ENCODE results near the gene P2RX2.

Gene P2RX2

DNA sequence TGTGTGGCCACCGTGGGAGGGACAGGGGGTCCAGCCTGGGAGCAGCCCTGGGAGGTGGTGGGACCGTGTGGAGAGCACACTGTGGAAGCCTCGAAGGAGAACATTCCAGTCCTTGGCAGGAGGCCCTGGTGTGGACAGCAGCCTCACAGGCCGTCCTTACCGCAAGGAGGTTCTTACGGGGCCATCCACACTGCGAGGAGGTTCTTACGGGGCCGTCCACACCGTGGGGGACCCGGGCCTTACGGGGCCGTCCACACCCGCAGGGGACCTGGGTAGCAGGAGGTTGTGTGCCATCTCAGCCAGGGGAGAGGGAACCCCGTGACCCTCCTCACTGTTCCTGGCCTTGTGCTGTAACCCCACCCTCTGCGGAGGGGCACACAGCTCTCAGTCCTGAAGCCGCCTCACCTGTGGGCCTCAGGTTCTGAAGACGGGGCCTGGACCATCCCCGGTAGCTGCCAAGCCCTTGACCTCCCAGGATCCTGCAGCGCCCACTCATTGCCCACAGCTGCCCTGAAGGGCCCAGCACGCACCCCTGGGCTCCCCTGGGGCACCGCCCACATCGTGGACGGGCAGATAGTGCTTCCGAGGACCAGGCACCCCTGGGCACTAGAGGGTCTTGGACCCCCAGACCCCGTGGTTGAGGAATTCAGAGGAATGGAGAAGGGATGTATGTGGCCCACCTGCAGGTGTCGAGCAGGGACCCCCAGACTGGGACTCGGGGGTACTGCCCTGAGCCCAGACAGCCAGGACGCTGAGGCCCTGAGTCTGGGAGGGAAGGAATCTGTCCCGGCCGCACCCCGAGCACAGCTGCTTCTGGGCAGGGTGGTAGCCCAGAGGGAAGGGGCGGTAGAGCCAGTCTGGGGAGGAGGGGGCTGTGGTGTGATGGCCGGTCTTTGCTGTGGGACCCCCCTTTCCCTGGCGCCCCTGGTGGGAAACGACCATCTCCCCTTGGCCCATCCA lies 45.5 kb upstream of the P2RX2 start:
- H3K4me3 ChIP-seq (ENCODE audit: low read depth, low read length), result no peak overlapping the region
- TF ChIP-seq, protein P1, sequence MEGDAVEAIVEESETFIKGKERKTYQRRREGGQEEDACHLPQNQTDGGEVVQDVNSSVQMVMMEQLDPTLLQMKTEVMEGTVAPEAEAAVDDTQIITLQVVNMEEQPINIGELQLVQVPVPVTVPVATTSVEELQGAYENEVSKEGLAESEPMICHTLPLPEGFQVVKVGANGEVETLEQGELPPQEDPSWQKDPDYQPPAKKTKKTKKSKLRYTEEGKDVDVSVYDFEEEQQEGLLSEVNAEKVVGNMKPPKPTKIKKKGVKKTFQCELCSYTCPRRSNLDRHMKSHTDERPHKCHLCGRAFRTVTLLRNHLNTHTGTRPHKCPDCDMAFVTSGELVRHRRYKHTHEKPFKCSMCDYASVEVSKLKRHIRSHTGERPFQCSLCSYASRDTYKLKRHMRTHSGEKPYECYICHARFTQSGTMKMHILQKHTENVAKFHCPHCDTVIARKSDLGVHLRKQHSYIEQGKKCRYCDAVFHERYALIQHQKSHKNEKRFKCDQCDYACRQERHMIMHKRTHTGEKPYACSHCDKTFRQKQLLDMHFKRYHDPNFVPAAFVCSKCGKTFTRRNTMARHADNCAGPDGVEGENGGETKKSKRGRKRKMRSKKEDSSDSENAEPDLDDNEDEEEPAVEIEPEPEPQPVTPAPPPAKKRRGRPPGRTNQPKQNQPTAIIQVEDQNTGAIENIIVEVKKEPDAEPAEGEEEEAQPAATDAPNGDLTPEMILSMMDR (IDR thresholded peaks at IDR 0.05; ENCODE audit: low read depth, low read length), result no peak

DNA sequence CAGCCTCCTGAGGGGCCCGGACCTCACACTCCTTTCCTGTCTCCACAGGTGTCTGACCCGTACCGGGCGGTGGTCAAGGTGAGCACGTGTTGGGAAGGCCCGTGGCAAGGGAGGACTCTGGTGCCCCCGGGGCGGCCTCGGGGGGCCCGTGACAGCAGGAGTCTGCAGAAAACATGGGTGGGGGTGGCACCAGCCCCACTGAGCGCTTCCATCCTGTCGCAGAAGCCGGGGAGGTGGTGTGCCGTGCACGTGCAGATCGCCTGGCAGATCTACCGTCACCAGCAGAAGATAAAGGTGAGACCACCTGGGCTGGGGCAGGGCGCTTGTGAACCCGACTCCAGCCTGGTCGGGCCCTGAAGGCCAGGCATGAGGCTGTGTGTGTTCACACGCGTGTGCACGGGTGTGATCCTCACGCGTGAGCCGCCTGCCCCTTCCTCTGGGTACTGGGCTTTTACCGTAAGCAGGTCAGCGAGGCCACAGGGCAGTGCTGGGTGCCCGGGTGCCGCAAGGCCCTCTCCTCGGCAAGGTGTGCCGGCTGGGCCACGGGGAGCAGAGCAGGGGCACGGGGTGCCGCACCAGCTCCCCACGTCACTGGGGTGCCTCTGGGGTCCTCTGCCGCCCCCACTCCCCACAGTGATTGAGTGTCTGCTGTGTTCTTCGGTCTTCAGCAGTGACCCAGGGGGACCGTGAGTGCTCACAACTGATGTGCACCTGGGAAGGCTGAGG lies 44.1 kb upstream of the P2RX2 start:
- TF ChIP-seq, protein P1 (IDR thresholded peaks at IDR 0.05; ENCODE audit: low read depth, low read length), result no peak
- H3K4me3 ChIP-seq (ENCODE audit: low read depth, low read length), result no peak overlapping the region

DNA sequence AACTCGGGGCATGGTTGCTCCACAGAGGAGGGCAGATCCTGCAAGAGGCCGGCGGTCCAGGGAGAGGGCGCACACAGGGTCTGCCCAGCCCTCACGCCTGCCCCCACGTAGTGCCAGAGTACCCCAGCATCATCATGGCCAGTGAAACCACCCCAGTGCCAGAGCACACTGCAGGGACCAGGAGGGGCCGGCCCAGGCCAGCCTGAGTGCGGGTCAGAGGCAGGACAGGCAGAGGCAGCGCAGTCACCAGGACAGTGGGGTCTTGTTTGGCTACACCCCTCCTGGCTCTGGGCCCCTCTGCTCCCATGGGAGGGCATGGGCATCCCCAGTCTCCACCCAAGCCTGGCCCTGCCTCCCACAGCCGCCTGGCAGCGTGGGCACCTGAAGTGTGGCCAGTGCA lies 42.9 kb upstream of the P2RX2 start:
- no peak overlapping the region for H3K4me3 ChIP-seq (ENCODE audit: low read depth, low read length)
- TF ChIP-seq, protein P1 (IDR thresholded peaks at IDR 0.05; ENCODE audit: low read depth, low read length), result no peak

DNA sequence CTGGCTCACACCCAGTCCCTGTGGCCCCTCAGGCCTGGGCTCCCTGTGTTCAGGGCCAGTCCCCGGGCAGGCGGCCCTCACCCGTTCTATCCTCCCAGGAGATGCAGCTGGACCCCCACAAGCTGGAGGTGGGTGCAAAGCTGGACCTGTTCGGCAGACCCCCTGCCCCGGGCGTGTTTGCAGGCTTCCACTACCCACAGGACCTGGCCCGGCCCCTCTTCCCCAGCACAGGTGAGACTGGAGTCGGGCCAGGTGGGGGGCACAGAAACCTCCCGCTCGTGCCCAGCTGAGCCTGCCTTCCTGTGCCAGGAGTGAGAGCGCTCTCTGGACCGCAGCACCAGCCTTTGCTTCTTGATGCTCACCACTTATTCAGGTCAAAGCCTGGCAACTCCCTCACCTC lies 41.9 kb upstream of the P2RX2 start:
- H3K4me3 ChIP-seq (ENCODE audit: low read depth, low read length), result no peak overlapping the region
- TF ChIP-seq, protein P1 (IDR thresholded peaks at IDR 0.05; ENCODE audit: low read depth, low read length), result no peak

DNA sequence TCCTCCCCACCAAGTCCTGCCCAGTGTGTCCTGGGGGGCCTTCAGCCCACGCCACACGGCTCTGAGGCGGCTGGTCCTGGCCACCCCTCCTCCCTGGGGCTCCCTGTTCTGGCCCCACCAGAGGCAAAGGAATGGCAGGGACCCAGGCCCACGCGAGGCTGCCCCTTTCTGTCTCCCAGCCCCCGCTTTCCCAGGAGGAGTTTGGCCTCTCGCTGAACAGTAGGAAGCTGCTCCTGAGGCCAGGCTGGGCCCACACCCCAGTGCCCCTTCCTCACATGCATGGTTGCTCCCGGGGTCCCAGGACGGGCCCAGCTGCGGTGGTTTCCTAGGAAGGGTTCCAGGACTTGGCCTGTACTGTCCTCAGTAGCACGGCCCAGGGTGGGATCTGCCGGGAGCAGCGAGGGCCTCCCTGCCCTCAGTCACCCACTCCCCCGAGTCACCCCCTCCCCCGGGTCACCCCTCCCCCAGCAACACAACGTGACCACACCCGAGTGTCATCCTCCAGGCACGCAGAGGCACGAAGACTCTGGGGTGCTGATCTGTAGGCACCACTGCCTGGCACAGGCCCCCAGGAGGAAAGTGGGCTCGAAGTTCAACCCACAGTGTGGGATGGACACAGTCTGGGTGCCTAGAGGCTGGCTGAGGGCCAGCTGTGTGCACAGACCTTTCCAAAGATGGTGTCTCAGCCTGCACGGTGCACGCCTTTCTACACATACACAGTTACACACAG lies 41.2 kb upstream of the P2RX2 start:
- no peak overlapping the region for H3K4me3 ChIP-seq (ENCODE audit: low read depth, low read length)
- TF ChIP-seq, protein P1 (IDR thresholded peaks at IDR 0.05; ENCODE audit: low read depth, low read length), result no peak

DNA sequence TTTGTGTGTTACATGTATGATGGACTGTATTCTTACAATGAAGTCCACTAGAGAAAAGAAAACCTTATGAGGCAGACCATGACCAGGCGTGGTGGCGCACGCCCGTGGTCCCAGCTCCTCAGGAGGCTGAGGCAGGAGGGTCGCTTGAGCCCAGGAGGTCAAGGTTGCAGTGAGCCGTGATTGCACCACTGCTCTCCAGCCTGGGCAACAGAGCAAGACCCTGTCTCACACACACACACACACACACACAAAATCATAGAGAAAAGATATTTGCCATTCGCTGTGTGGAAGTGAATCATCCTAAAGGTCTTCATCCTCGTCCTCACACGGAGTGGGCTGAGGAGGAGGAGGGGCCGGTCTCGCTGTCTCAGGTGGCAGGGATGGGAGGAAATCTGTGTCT lies 40.5 kb upstream of the P2RX2 start:
- no peak overlapping the region for H3K4me3 ChIP-seq (ENCODE audit: low read depth, low read length)
- TF ChIP-seq, protein P1 (IDR thresholded peaks at IDR 0.05; ENCODE audit: low read depth, low read length), result no peak
